ENCODE results near the gene GNG13. TPM values are rescaled to one million over a fixed set of nuclear protein-coding genes. Genes with fewer than 3 reads are reported as not detected.

GNG13 gene
- total and polyA plus RNA-seq, 9 donors, result 0.20 TPM; not detected in 8

GRCh38 chr16:787321-787966 lies 13.1 kb downstream of the GNG13 start:
- Histone ChIP-seq H3K4me1 (ENCODE audit: control insufficient read depth, insufficient read depth, low read length) (peaks cover 36% of the 10 kb centered on the region), H3K9me3 (replicated peaks; ENCODE audit: control insufficient read depth, low read depth, low read length) (no peaks in the 10 kb centered on the region), H3K4me3 (ENCODE audit: low read length) (peak overlapping the region; percentile 79)

GRCh38 chr16:785563-786535 lies 14.7 kb downstream of the GNG13 start:
- H3K4me3 ChIP-seq (ENCODE audit: low read length), result no peak overlapping the region
- 49% methylated on average over 43 of the region's 58 CpGs for WGBS (ENCODE audit: insufficient coverage)
- H3K27ac ChIP-seq (ENCODE audit: low read length), result no peak overlapping the region
- no peaks in the 10 kb centered on the region for H3K27me3 ChIP-seq (ENCODE audit: control insufficient read depth, insufficient read depth, low read length)
- DNase-seq, result no peak
- H3K4me1 ChIP-seq (ENCODE audit: control insufficient read depth, insufficient read depth, low read length), result peaks cover 41% of the 10 kb centered on the region
- no peaks in the 10 kb centered on the region for H3K9me3 ChIP-seq (replicated peaks; ENCODE audit: control insufficient read depth, low read depth, low read length)
- peaks cover 35% of the 10 kb centered on the region for H3K36me3 ChIP-seq (ENCODE audit: control insufficient read depth, insufficient read depth, low read length)

More at GRCh38 chr16:787321-787966, 13.1 kb downstream of the GNG13 start:
- DNase-seq, result no peak
- Histone ChIP-seq H3K27ac (ENCODE audit: low read length) (no peak overlapping the region), H3K36me3 (ENCODE audit: control insufficient read depth, insufficient read depth, low read length) (peaks cover 50% of the 10 kb centered on the region), H3K27me3 (ENCODE audit: control insufficient read depth, insufficient read depth, low read length) (no peaks in the 10 kb centered on the region)
- WGBS (ENCODE audit: insufficient coverage), result 38% methylated on average over 47 of the region's 47 CpGs

- H3K36me3 ChIP-seq (ENCODE audit: control insufficient read depth, insufficient read depth, low read length), result peaks cover 21% of the 10 kb centered on the region
- H3K27ac ChIP-seq (ENCODE audit: low read length), result no peak overlapping the region
- H3K4me1 ChIP-seq (ENCODE audit: control insufficient read depth, insufficient read depth, low read length), result peaks cover 39% of the 10 kb centered on the region
- WGBS (ENCODE audit: insufficient coverage), result 85% methylated on average over 18 of the region's 19 CpGs
- no peak for DNase-seq
- H3K27me3 ChIP-seq (ENCODE audit: control insufficient read depth, insufficient read depth, low read length), result no peaks in the 10 kb centered on the region
- H3K9me3 ChIP-seq (replicated peaks; ENCODE audit: control insufficient read depth, low read depth, low read length), result no peaks in the 10 kb centered on the region
- no peak overlapping the region for H3K4me3 ChIP-seq (ENCODE audit: low read length)
These were observed 16.1 kb downstream of the GNG13 start for GRCh38 chr16:784431-784830.

- Histone ChIP-seq H3K36me3 (ENCODE audit: control insufficient read depth, insufficient read depth, low read length) (peaks cover 21% of the 10 kb centered on the region), H3K4me3 (ENCODE audit: low read length) (no peak overlapping the region), H3K27ac (ENCODE audit: low read length) (no peak overlapping the region), H3K27me3 (ENCODE audit: control insufficient read depth, insufficient read depth, low read length) (peaks cover 1% of the 10 kb centered on the region), H3K4me1 (ENCODE audit: control insufficient read depth, insufficient read depth, low read length) (peaks cover 32% of the 10 kb centered on the region), H3K9me3 (replicated peaks; ENCODE audit: control insufficient read depth, low read depth, low read length) (no peaks in the 10 kb centered on the region)
- 44% methylated on average over 14 of the region's 17 CpGs for WGBS (ENCODE audit: insufficient coverage)
- DNase-seq, result peak; percentile 47
These were observed 17.0 kb downstream of the GNG13 start for GRCh38 chr16:783404-784161.

GRCh38 chr16:782766-783403 lies 17.6 kb downstream of the GNG13 start:
- no peak overlapping the region for H3K4me3 ChIP-seq (ENCODE audit: low read length)
- peaks cover 21% of the 10 kb centered on the region for H3K36me3 ChIP-seq (ENCODE audit: control insufficient read depth, insufficient read depth, low read length)
- 73% methylated on average over 28 of the region's 36 CpGs for WGBS (ENCODE audit: insufficient coverage)
- no peak for DNase-seq
- H3K9me3 ChIP-seq (replicated peaks; ENCODE audit: control insufficient read depth, low read depth, low read length), result no peaks in the 10 kb centered on the region
- no peak overlapping the region for H3K27ac ChIP-seq (ENCODE audit: low read length)
- peaks cover 8% of the 10 kb centered on the region for H3K27me3 ChIP-seq (ENCODE audit: control insufficient read depth, insufficient read depth, low read length)
- peaks cover 32% of the 10 kb centered on the region for H3K4me1 ChIP-seq (ENCODE audit: control insufficient read depth, insufficient read depth, low read length)

GRCh38 chr16:782258-782657 lies 18.3 kb downstream of the GNG13 start:
- peaks cover 27% of the 10 kb centered on the region for H3K4me1 ChIP-seq (ENCODE audit: control insufficient read depth, insufficient read depth, low read length)
- H3K27ac ChIP-seq (ENCODE audit: low read length), result no peak overlapping the region
- 52% methylated on average over 6 of the region's 6 CpGs for WGBS (ENCODE audit: insufficient coverage)
- H3K27me3 ChIP-seq (ENCODE audit: control insufficient read depth, insufficient read depth, low read length), result peaks cover 9% of the 10 kb centered on the region
- DNase-seq, result peak; percentile 40
- peaks cover 21% of the 10 kb centered on the region for H3K36me3 ChIP-seq (ENCODE audit: control insufficient read depth, insufficient read depth, low read length)
- no peaks in the 10 kb centered on the region for H3K9me3 ChIP-seq (replicated peaks; ENCODE audit: control insufficient read depth, low read depth, low read length)
- H3K4me3 ChIP-seq (ENCODE audit: low read length), result no peak overlapping the region

- WGBS (ENCODE audit: insufficient coverage), result 64% methylated on average over 17 of the region's 19 CpGs
- Histone ChIP-seq H3K27ac (ENCODE audit: low read length) (no peak overlapping the region), H3K4me1 (ENCODE audit: control insufficient read depth, insufficient read depth, low read length) (peaks cover 24% of the 10 kb centered on the region), H3K4me3 (ENCODE audit: low read length) (no peak overlapping the region), H3K36me3 (ENCODE audit: control insufficient read depth, insufficient read depth, low read length) (peaks cover 19% of the 10 kb centered on the region), H3K9me3 (replicated peaks; ENCODE audit: control insufficient read depth, low read depth, low read length) (no peaks in the 10 kb centered on the region), H3K27me3 (ENCODE audit: control insufficient read depth, insufficient read depth, low read length) (peaks cover 9% of the 10 kb centered on the region)
- no peak for DNase-seq
These were observed 19.1 kb downstream of the GNG13 start for GRCh38 chr16:781346-782010.

- H3K9me3 ChIP-seq (replicated peaks; ENCODE audit: control insufficient read depth, low read depth, low read length), result no peaks in the 10 kb centered on the region
- WGBS (ENCODE audit: insufficient coverage), result 90% methylated on average over 16 of the region's 16 CpGs
- no peak overlapping the region for H3K4me3 ChIP-seq (ENCODE audit: low read length)
- H3K27me3 ChIP-seq (ENCODE audit: control insufficient read depth, insufficient read depth, low read length), result peaks cover 9% of the 10 kb centered on the region
- peaks cover 7% of the 10 kb centered on the region for H3K36me3 ChIP-seq (ENCODE audit: control insufficient read depth, insufficient read depth, low read length)
- no peak overlapping the region for H3K27ac ChIP-seq (ENCODE audit: low read length)
- no peak for DNase-seq
- H3K4me1 ChIP-seq (ENCODE audit: control insufficient read depth, insufficient read depth, low read length), result peaks cover 24% of the 10 kb centered on the region
These were observed 20.2 kb downstream of the GNG13 start for GRCh38 chr16:780296-780695.

GRCh38 chr16:779561-779960 lies 21.0 kb downstream of the GNG13 start:
- H3K27ac ChIP-seq (ENCODE audit: low read length), result no peak overlapping the region
- 75% methylated on average over 9 of the region's 13 CpGs for WGBS (ENCODE audit: insufficient coverage)
- H3K27me3 ChIP-seq (ENCODE audit: control insufficient read depth, insufficient read depth, low read length), result peaks cover 9% of the 10 kb centered on the region
- H3K4me1 ChIP-seq (ENCODE audit: control insufficient read depth, insufficient read depth, low read length), result peaks cover 24% of the 10 kb centered on the region
- no peak for DNase-seq
- no peaks in the 10 kb centered on the region for H3K9me3 ChIP-seq (replicated peaks; ENCODE audit: control insufficient read depth, low read depth, low read length)
- peaks cover under 1% of the 10 kb centered on the region for H3K36me3 ChIP-seq (ENCODE audit: control insufficient read depth, insufficient read depth, low read length)
- H3K4me3 ChIP-seq (ENCODE audit: low read length), result no peak overlapping the region
